Activated naive CD4-positive, alpha-beta T cell treated with anti-CD3 and anti-CD28 coated beads, Interleukin-2, amount 50 U/mL, for 72 hours (primary cell): ENCODE data around the gene C5orf15. TPM values are rescaled to one million over a fixed set of nuclear protein-coding genes. Genes with fewer than 3 reads are reported as not detected.
"Not testable (repeated sequence)": the region's sequence is repeated elsewhere in the genome, so short reads cannot be mapped to it uniquely, and the experiment has no call there.

Experiments
- ATAC-seq, 2 donors: fragments of 150-1000 bp; cut with Tn5 transposase; 2 replicates each; pipeline ENCODE4 v1.10.0; 2021; ENCODE audit warnings: mild to moderate bottlenecking in 2 of 2, moderate library complexity in 2 of 2
- DNase-seq, 2 donors: peaks; one replicate each; pipeline ENCODE4 v3.0.0; 2021 to 2022; ENCODE audit warnings: low spot score in 2 of 2
- H3K27ac Mint-ChIP-seq, 2 donors: one replicate each; pipeline ENCODE4 v1.8.0; 2022; ENCODE audit warnings: mild to moderate bottlenecking in 2 of 2, mixed read lengths in 2 of 2
- H3K36me3 Mint-ChIP-seq, 2 donors: one replicate each; pipeline ENCODE4 v1.8.0; 2022; ENCODE audit warnings: mixed read lengths in 2 of 2
- H3K9me3 Mint-ChIP-seq, 2 donors: one replicate each; pipeline ENCODE4 v1.8.0; 2022; ENCODE audit warnings: mixed read lengths in 2 of 2
- total RNA-seq, 2 donors: library from RNA; stranded (reverse); gene quantifications; one replicate each; pipeline ENCODE4 v1.2.3, GENCODE V29; 2022

Gene C5orf15
- total RNA-seq, 2 donors from 2014 or later, result 20.6 to 28.1 TPM

DNA sequence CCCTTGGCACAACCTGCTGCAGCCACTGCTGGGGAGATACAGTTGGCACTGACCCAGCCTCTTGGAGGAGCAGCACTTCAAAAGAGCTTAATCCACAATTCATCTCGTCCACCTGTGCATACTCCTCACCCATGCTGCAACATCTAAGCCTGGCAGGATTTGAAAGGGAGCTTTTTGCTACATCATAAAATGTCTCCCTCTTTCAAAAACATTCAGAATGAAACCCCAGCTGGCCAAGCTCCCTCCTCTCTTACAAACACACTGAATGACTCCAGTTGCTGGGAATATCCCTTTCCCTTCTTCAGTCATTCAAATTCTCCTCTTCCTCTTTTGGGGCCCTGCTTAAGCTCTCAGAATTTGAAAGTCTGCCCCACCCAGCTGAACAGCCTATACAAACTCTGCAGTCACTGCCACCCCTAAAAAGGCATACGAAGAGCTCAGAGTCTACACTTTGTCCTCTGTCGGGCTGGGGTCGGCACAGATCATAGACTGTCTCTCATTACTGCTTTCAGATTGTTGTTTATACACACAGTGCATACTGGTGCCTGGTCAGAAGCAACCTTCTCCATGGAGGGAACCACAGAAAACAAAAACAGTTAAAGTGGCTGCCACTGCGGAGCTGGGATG is 8.8 kb upstream of the C5orf15 start:
- peaks cover 8 to 25% of the 10 kb centered on the region in 2 donors for H3K36me3 Mint-ChIP-seq
- no peaks in the 10 kb centered on the region for H3K9me3 Mint-ChIP-seq
- peak; percentile 59 to 85 for ATAC-seq
- DNase-seq, result no peak
- peak overlapping the region; percentile 83 to 96 for H3K27ac Mint-ChIP-seq

DNA sequence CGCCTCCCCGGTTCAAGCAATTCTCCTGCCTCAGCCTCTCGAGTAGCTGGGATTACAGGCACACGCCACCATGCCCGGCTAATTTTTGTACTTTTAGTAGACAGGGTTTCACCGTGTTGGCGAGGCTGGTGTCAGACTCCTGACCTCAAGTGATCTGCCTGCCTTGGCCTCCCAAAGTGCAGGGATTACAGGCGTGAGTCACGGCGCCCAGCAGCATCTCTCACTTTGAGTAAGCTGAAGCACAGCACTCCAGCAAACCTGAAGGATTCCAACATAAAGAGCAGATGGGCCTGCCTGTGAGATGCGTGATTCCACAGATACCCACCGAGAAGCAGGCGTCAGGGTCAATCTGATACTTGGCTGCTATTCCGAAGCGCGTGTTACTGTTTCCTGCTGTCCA is 7.1 kb upstream of the C5orf15 start:
- not testable (repeated sequence) for ATAC-seq, DNase-seq, H3K9me3 Mint-ChIP-seq
- peaks cover 8 to 25% of the 10 kb centered on the region in 2 donors for H3K36me3 Mint-ChIP-seq
- peak overlapping the region in 1 of 2 donors; percentile 87 for H3K27ac Mint-ChIP-seq

DNA sequence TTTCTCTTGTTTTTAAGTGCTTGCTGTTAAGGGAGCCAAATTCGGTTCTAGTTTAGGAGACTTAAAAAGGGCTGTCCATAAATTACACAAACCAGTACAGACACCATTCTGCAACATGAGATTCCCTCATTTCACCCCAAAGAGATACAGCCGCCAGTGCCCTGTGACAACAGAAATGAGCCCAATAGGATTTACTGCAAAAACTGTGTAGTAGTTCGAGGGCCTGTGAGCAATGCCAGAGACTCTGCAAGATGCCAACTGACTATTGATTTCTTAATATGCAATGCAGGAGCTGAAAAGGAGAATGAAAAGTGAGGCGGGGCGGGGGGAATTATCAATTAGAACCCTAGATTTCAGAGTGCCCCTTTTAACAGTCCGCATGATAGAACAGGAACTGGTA is 5.7 kb upstream of the C5orf15 start:
- DNase-seq (no peak), ATAC-seq (no peak)
- H3K36me3 Mint-ChIP-seq, result peaks cover 8 to 34% of the 10 kb centered on the region in 2 donors
- no peaks in the 10 kb centered on the region for H3K9me3 Mint-ChIP-seq
- H3K27ac Mint-ChIP-seq, result peak overlapping the region in 1 of 2 donors; percentile 50

DNA sequence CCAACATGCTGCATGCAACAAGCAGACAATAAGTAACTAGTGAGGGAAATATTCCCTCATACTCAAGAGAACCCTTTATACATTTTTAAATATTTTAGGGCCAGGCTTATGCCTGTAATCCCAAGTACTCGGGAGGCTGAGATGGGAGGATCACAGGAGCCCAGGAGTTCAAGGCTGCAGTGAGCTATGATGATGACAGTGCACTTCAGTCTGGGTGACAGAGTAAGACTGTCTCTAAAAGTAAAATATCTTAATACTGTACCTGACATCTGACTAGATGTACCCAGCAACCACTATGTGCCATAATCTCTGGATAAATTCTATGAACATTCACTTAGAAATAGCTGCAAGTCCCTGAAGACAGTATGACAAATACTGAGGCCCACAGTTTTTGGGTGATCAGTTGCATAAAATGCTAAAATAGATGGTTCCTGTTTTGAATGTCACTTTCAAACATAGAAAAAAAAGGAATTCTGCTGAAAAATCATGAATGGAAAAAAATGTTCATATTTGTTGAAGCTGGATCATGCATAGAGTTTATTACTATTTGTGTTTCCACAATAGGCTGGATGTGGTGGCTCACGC is 2.0 kb upstream of the C5orf15 start:
- Mint-ChIP-seq H3K27ac (peak overlapping the region; percentile 86 to 96), H3K9me3 (no peaks in the 10 kb centered on the region), H3K36me3 (peaks cover 15 to 35% of the 10 kb centered on the region in 2 donors)
- DNase-seq (no peak), ATAC-seq (no peak)

DNA sequence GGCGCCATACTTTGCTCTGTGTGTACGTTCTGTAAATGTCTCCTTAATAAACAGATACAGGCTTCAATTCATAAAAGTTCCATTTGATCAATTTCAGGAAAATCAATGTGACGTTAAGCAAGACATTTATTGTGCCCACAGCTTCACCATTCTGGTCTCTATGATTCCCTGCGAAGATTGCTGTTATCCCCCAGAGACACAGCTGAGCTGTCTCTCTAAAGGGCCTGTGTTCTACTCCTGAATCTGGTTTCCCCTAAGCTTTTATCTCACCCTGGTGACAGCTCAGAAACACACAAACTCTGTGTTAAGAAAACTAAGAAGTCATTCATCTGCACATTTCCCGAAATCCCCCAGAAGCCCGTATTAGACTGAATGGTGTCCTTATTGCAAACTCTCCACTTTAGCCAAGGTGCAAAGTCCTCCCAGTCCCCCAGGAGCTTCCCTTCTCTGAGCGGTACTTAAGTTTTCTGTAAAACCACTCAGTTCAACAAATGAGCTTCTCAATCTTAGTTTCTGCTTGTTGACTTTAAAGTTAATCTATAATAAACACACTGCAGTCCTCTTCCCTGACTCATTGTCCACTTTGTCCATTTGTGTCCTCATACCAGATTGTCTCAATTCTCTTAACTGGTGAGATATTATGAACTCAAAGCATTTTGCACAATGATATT is 1.4 kb upstream of the C5orf15 start:
- no peak for ATAC-seq
- Mint-ChIP-seq H3K36me3 (peaks cover 14 to 41% of the 10 kb centered on the region in 2 donors), H3K27ac (peak overlapping the region; percentile 86 to 96), H3K9me3 (peaks cover 0 to 4% of the 10 kb centered on the region in 2 donors)
- no peak for DNase-seq

DNA sequence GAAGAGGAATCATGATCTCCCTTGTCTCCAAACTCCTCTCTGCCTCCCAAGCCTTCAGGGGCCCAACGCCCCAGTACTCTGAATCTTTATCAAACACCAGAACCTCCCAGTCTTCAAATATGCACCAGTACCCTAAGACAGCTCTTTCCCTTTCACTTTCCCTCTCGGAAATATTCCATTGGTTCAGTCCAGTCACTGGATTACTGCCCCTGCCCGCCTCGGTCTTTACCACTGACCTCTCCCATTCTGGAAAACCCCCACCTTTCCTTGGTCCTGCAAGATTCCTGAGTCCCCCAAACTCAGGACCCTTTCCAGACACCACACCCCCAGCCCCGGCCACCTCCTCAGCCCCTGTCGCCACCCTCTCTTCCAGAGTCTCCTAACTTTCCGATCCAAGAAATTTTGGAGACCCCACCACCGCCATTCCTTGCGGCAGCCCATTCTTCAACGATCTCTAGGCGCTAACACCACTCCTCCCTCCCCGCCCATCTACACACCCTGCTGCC is 674 bp downstream of the C5orf15 start:
- ATAC-seq (peak in 1 of 2 donors; percentile 7), DNase-seq (no peak)
- Mint-ChIP-seq H3K9me3 (peaks cover 0 to 16% of the 10 kb centered on the region in 2 donors), H3K36me3 (peaks cover 14 to 47% of the 10 kb centered on the region in 2 donors), H3K27ac (peak overlapping the region; percentile 96 to 98)

DNA sequence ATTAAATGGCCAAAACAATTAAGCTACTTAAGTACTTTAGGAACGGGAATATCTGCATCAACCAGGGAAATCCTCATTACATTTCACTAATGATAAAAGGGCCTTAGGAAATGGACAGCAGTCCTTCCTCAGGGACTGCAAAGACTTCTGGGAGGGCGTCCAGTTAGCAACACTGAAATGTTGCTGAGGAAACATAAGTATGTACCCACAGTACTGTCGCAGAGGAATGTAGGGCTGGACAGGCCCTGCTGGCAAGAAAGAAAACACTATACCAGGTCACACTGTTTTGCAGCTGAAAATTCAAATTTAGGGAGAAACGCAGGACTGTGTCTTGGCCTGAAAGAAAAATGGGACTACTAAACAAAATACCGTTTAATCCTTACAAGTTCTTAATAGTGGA is 1.3 kb downstream of the C5orf15 start:
- Mint-ChIP-seq H3K27ac (peak overlapping the region; percentile 65 to 96), H3K36me3 (peaks cover 14 to 50% of the 10 kb centered on the region in 2 donors), H3K9me3 (peaks cover 0 to 20% of the 10 kb centered on the region in 2 donors)
- DNase-seq (no peak), ATAC-seq (no peak)

DNA sequence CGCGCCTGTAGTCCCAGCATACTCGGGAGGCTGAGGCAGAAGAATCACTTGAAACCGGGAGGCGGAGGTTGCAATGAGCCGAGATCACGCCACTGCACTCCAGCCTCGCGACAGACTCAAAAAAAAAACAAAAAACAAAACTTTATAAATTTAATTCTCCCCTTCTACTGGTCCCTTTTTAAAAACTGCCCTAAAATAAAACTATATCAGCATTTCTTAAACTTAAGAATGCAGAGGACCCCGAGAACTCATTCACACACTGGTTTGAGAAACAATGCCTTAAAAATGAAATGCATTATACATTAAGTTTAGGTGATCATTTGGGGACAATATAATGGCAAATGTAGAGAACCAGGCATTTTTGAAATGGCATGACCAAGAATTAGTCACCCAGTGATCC is 2.3 kb downstream of the C5orf15 start:
- ATAC-seq, result no peak
- H3K27ac Mint-ChIP-seq, result no peak overlapping the region
- H3K9me3 Mint-ChIP-seq, result peaks cover 0 to 20% of the 10 kb centered on the region in 2 donors
- no peak for DNase-seq
- peaks cover 14 to 50% of the 10 kb centered on the region in 2 donors for H3K36me3 Mint-ChIP-seq

DNA sequence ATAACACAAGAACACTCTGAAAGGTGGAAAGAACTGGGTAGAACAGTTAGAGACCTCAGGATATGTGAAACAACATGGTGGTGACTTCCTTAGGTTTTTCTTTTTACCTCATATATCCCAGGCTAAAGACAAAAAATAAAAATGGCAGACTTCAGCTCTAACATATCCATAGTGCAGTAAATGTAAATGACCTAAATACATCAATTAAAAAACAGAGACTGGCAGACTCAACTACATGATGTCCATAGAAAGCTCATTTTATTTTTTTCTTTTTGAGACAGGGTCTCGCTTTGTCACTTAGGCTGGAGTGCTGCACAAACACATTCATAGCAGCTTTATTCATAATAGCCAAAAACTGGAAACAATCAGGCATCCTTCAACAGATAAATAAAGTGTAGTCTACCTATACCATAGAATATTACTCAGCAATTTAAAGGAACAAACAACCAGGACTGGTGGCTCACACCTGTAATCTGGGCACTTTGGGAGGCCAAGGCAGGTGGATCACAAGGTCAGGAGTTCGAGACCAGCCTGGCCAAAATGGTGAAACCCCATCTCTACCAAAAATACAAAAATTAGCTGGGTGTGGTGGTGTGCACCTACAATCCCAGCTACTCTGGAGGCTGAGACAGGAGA is 4.8 kb downstream of the C5orf15 start:
- Mint-ChIP-seq H3K36me3 (peaks cover 18 to 51% of the 10 kb centered on the region in 2 donors), H3K27ac (peak overlapping the region; percentile 55 to 72), H3K9me3 (peaks cover 0 to 20% of the 10 kb centered on the region in 2 donors)
- ATAC-seq (no peak), DNase-seq (no peak)

DNA sequence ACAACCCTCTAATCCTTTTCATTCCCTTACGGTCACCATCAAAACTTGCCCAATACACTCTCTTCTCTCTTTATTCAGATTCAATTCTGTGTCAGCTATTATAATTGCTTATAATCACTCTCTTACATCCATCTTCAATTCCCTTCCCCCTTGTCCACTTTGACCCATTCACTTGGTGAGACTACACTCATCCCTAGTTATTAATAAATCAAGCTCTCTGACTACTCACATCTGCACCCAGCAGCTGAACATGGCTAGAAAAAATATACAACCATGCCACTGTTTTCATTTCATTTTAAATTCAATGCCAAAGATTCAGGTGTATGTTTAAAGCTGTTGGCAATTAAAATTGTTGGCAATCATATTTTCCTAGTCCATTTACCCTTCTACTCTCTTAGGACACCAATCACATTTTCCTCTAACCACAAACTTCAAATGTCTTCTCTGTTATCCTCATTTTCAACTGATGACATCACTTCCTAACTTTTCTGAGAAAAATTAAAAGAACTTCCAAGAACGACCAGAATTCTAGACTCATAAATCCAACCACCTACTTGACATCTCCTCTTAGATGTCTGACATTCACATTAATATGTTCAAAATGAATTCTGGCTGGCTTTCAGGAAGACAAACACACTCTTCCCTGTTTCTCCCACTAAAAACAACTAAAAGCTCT is 5.5 kb downstream of the C5orf15 start:
- Mint-ChIP-seq H3K27ac (peak overlapping the region; percentile 55 to 72), H3K9me3 (peaks cover 0 to 20% of the 10 kb centered on the region in 2 donors), H3K36me3 (peaks cover 11 to 45% of the 10 kb centered on the region in 2 donors)
- DNase-seq, result no peak
- ATAC-seq, result peak; percentile 19 to 52

DNA sequence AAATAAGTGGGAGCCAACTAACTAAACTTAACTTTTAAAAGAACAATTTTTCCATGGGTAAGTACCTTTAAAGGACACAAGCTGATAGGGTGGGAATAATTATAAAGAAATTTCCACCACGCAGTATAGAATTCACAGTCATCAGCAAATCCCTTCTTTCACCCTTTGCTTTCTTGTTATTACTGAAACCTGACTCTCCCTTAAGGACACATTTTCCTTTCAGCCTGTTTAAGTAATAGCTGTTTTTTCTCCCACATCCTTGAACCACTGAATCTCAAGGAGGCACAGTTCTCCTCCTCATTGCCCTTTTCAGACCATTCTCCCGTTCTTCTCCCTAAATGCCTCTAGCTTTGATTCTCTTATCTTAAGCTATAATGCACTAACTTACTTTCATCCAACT is 6.3 kb downstream of the C5orf15 start:
- ATAC-seq (peak; percentile 9 to 31), DNase-seq (no peak)
- H3K27ac Mint-ChIP-seq, result peak overlapping the region in 1 of 2 donors; percentile 55
- peaks cover 0 to 20% of the 10 kb centered on the region in 2 donors for H3K9me3 Mint-ChIP-seq
- peaks cover 6 to 38% of the 10 kb centered on the region in 2 donors for H3K36me3 Mint-ChIP-seq

DNA sequence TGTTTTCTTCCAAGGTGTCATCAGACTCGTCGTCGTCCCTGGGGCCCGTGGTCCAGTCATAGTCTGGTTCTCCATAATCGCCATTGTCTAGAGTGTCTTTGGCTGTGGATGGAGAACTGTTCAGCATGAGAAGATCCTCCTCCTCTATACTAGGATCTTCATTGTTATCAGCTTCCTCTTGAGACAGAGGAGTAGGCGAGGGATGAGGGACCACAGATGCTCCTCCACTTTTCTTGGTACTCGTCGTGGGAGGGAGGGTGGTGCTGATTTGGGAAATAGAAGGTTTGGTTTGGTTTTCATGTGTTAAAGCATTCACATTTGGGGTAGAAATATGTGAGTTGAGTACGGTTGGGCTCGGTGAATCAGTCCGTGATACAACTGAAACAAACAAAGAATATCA is 8.8 kb downstream of the C5orf15 start:
- Mint-ChIP-seq H3K36me3 (peaks cover 6 to 41% of the 10 kb centered on the region in 2 donors), H3K9me3 (peaks cover 0 to 14% of the 10 kb centered on the region in 2 donors), H3K27ac (peak overlapping the region; percentile 23 to 51)
- ATAC-seq (peak in 1 of 2 donors; percentile 41), DNase-seq (no peak)

DNA sequence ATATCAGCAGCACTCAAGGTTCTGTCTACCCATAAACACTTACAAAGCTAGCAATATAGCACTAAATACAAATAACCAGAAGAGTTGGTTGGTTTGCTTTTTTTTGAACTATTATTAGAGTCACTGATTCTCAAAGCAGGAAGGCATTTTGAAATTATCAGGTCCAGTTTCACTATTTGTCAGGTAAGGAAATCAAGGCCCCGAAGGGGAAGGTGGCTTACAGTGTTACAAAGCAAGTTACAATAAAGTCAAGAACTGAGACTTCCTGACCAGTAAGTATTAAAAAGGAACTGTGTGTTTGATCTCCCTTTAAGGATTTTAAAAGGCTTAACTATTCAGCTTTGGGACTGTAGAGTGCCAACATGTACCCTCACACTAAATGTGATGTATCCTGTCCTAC is 10.8 kb downstream of the C5orf15 start:
- ATAC-seq, result peak; percentile 50 to 55
- H3K9me3 Mint-ChIP-seq, result peaks cover 0 to 2% of the 10 kb centered on the region in 2 donors
- peak overlapping the region; percentile 58 to 75 for H3K27ac Mint-ChIP-seq
- peaks cover 6 to 29% of the 10 kb centered on the region in 2 donors for H3K36me3 Mint-ChIP-seq
- DNase-seq, result no peak

DNA sequence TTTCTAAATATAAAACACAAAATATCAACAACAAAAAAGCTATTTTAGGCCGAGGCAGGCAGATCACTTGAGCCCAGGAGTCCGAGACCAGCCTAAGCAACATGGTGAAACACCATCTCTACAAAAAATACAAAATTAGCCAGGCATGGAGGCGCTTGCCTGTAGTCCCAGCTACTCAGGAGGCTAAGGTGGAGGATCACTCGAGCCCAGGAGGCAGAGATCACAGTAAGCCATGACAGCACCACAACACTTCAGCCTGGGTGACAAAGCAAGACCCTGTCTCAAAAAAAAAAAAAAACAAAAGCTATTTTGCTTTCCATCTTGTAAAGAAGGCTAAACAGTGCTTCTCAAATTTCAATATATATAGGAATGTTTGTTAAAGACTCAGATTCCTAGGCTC is 11.3 kb downstream of the C5orf15 start:
- Mint-ChIP-seq H3K27ac (peak overlapping the region in 1 of 2 donors; percentile 75), H3K36me3 (peaks cover 6 to 28% of the 10 kb centered on the region in 2 donors), H3K9me3 (no peaks in the 10 kb centered on the region)
- no peak for DNase-seq
- ATAC-seq, result no peak

DNA sequence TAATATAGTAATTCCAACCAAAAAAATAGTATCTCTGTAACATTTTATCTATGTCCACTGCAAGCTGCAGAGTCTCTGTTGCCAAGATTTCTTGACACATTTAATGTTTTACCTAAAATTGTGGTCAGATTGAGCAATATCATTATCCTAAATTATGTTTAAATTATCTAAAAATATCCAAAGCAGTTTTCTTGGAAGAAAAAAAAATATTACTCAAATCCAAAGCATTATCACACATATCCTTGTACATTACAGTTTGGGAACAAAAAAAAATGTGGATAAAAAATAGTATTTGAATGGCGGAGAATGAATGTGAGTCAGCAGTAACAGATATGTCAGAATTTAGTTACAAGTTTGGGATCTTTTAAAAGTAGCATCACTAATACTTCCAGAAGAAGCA is 12.2 kb downstream of the C5orf15 start:
- H3K27ac Mint-ChIP-seq, H3K9me3 Mint-ChIP-seq, ATAC-seq, DNase-seq: not testable (repeated sequence)
- peaks cover 6 to 28% of the 10 kb centered on the region in 2 donors for H3K36me3 Mint-ChIP-seq

DNA sequence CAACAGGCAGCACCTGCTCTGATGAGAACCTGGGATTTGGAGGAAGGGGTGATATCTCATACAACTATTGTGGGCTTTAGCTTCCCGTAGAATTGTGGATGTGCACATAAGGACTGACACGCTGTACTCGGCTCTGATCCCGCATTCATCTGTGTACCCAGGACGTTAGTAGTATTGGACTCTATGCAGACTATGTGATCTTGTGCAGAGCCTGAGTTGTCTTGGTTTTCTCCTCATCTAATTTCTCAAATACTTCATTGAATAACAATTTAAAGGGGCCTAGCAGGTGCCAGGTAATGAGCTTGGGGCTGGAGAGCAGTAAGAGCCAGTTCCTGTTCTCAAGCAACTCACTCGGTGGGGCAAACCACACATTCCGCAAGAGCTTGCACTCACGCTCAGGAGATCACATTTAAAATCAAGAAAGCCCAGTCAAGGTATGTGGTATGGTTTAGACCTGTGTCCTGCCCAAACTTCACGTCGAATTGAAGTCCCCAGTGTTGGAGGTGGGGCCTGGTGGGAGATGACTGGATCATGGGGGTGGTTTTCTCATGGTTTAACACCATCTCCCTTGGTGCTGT is 14.8 kb downstream of the C5orf15 start:
- Mint-ChIP-seq H3K9me3 (no peaks in the 10 kb centered on the region), H3K36me3 (peaks cover 0 to 15% of the 10 kb centered on the region in 2 donors), H3K27ac (no peak overlapping the region)
- DNase-seq, result no peak
- ATAC-seq, result no peak
